ENCODE results near the gene SCARB1.

- no peak for TF ChIP-seq EZH2 (IDR thresholded peaks at IDR 0.05; ENCODE audit: insufficient read depth, poor library complexity, severe bottlenecking)
- no peak for TF ChIP-seq EZH2phosphoT487 (IDR thresholded peaks at IDR 0.05; ENCODE audit: insufficient read depth, low read depth)
Measured at GRCh38 chr12:124877423-124877822, 13.8 kb upstream of the SCARB1 start.
